Liver (tissue), 3 donors: ENCODE results near the gene SLC6A3.

Source experiments
- CTCF ChIP-seq: fragments of 150-350 bp; IDR thresholded peaks from 2 replicates; pipeline ENCODE4 v1.5.1; 2017; ENCODE audit warnings: improper control_type of control experiment, low read depth, low read length; ENCODE audit not compliant: missing input control
- FOXA2 ChIP-seq: IDR thresholded peaks from 2 replicates; pipeline ENCODE4 v1.6.1; 2016; ENCODE audit warnings: antibody characterized with exemption
- HNF4A ChIP-seq, 2 donors: conservative IDR thresholded peaks; 2 replicates each; pipeline ENCODE4 v1.6.1; 2016; ENCODE audit warnings: antibody characterized with exemption in 2 of 2, mild to moderate bottlenecking in 2 of 2
- TF ChIP-seq, protein P1 (sequence below): IDR thresholded peaks from 2 replicates; pipeline ENCODE4 v1.6.1; 2016; ENCODE audit warnings: antibody characterized with exemption, mild to moderate bottlenecking
- donor health status: healthy.
- donor health status: healthy.

DNA sequence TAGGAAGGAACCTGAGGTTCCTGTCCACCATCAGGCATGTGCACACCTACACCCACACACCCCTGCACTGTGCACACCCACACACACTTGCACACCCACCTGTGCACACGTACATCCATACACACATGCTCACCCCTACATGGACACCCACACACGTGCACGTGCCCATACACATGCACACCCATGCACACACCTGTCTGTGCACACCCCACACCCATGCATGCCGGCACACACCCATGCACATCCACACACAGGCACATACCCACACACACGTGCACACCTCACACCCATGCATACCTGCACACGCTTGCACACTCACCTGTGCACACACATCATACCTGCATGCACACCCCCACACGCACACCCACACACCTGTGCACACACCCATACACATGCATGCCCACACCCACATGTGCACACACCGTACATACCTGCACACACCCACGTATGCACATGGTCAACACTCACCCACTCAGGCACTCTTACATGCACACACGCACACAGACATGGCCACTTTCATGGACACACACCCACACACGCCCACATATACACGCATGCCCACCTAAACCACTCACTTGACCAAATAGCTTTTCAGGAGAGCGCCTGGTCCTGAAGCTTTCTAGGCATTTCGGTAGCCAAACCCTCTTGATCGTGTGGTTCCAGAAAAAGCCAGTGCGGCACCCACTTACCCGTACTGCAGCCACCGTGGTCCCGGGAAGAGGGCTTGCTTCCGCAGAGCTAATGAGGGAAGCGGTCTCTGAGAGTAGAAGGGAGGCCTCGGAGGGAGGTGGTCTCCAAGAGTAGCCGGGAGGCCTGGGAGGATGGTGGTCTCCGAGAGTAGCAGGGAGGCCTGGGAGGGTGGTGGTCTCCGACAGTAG is 63.6 kb downstream of the SLC6A3 start:
- no peak for TF ChIP-seq HNF4A (conservative IDR thresholded peaks at IDR 0.05)
- TF ChIP-seq FOXA2: no peak
- no peak for TF ChIP-seq CTCF
- TF ChIP-seq, protein P1, sequence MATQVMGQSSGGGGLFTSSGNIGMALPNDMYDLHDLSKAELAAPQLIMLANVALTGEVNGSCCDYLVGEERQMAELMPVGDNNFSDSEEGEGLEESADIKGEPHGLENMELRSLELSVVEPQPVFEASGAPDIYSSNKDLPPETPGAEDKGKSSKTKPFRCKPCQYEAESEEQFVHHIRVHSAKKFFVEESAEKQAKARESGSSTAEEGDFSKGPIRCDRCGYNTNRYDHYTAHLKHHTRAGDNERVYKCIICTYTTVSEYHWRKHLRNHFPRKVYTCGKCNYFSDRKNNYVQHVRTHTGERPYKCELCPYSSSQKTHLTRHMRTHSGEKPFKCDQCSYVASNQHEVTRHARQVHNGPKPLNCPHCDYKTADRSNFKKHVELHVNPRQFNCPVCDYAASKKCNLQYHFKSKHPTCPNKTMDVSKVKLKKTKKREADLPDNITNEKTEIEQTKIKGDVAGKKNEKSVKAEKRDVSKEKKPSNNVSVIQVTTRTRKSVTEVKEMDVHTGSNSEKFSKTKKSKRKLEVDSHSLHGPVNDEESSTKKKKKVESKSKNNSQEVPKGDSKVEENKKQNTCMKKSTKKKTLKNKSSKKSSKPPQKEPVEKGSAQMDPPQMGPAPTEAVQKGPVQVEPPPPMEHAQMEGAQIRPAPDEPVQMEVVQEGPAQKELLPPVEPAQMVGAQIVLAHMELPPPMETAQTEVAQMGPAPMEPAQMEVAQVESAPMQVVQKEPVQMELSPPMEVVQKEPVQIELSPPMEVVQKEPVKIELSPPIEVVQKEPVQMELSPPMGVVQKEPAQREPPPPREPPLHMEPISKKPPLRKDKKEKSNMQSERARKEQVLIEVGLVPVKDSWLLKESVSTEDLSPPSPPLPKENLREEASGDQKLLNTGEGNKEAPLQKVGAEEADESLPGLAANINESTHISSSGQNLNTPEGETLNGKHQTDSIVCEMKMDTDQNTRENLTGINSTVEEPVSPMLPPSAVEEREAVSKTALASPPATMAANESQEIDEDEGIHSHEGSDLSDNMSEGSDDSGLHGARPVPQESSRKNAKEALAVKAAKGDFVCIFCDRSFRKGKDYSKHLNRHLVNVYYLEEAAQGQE: no peak
